ENCODE measurements around the gene ACKR2.
"Not testable (repeated sequence)": the region's sequence is repeated elsewhere in the genome, so short reads cannot be mapped to it uniquely, and the experiment has no call there.

Gene ACKR2

GRCh38 chr3:42877881-42878280 is 68.6 kb downstream of the ACKR2 start:
- no peaks in the 10 kb centered on the region for H3K36me3 ChIP-seq (ENCODE audit: control insufficient read depth, low read length)
- TF ChIP-seq CTCF (IDR thresholded peaks at IDR 0.05; ENCODE audit: low read depth, low read length, poor library complexity, severe bottlenecking): no peak
- no peak for TF ChIP-seq EZH2phosphoT487 (IDR thresholded peaks at IDR 0.05; ENCODE audit: borderline replicate concordance, low read length)
- peaks cover 11% of the 10 kb centered on the region for H3K4me1 ChIP-seq (ENCODE audit: control insufficient read depth, low read length)
- H3K4me2 ChIP-seq (ENCODE audit: low read length): no peak overlapping the region
- no peaks in the 10 kb centered on the region for H3K9me3 ChIP-seq (ENCODE audit: control insufficient read depth, insufficient read depth, low read length)
- H3K79me2 ChIP-seq (ENCODE audit: control insufficient read depth, low read length): no peaks in the 10 kb centered on the region
- H4K20me1 ChIP-seq (ENCODE audit: control insufficient read depth, insufficient read depth, low read depth, low read length): no peaks in the 10 kb centered on the region
- H3K27me3 ChIP-seq (ENCODE audit: control insufficient read depth, low read length): peaks cover 10% of the 10 kb centered on the region
- no peak overlapping the region for H3K4me3 ChIP-seq (ENCODE audit: low read length)
- no peaks in the 10 kb centered on the region for H3K9me2 ChIP-seq (replicated peaks; ENCODE audit: control insufficient read depth, low read length)
- no peak overlapping the region for H3K27ac ChIP-seq (ENCODE audit: low read depth, low read length)
- H3F3A ChIP-seq (ENCODE audit: control insufficient read depth, insufficient read depth): no peaks in the 10 kb centered on the region

GRCh38 chr3:42880183-42880582 is 70.9 kb downstream of the ACKR2 start:
- Histone ChIP-seq H4K20me1 (ENCODE audit: control insufficient read depth, insufficient read depth, low read depth, low read length) (no peaks in the 10 kb centered on the region), H3K4me1 (ENCODE audit: control insufficient read depth, low read length) (peaks cover 11% of the 10 kb centered on the region), H3K9me3 (ENCODE audit: control insufficient read depth, insufficient read depth, low read length) (no peaks in the 10 kb centered on the region), H3K4me3 (ENCODE audit: low read length) (peak overlapping the region; percentile 81), H3K27me3 (ENCODE audit: control insufficient read depth, low read length) (peaks cover 13% of the 10 kb centered on the region), H3K36me3 (ENCODE audit: control insufficient read depth, low read length) (no peaks in the 10 kb centered on the region), H3K79me2 (ENCODE audit: control insufficient read depth, low read length) (no peaks in the 10 kb centered on the region), H3F3A (ENCODE audit: control insufficient read depth, insufficient read depth) (no peaks in the 10 kb centered on the region), H3K4me2 (ENCODE audit: low read length) (peak overlapping the region; percentile 90), H3K9me2 (replicated peaks; ENCODE audit: control insufficient read depth, low read length) (no peaks in the 10 kb centered on the region), H3K27ac (ENCODE audit: low read depth, low read length) (no peak overlapping the region)
- no peak for TF ChIP-seq EZH2phosphoT487 (IDR thresholded peaks at IDR 0.05; ENCODE audit: borderline replicate concordance, low read length)
- no peak for TF ChIP-seq CTCF (IDR thresholded peaks at IDR 0.05; ENCODE audit: low read depth, low read length, poor library complexity, severe bottlenecking)

GRCh38 chr3:42880601-42881451 is 71.6 kb downstream of the ACKR2 start:
- H3K79me2 ChIP-seq (ENCODE audit: control insufficient read depth, low read length): no peaks in the 10 kb centered on the region
- TF ChIP-seq CTCF (IDR thresholded peaks at IDR 0.05; ENCODE audit: low read depth, low read length, poor library complexity, severe bottlenecking): peak; percentile 84
- no peak for TF ChIP-seq EZH2phosphoT487 (IDR thresholded peaks at IDR 0.05; ENCODE audit: borderline replicate concordance, low read length)
- peaks cover 15% of the 10 kb centered on the region for H3K27me3 ChIP-seq (ENCODE audit: control insufficient read depth, low read length)
- peak overlapping the region; percentile 81 for H3K4me3 ChIP-seq (ENCODE audit: low read length)
- no peaks in the 10 kb centered on the region for H3K36me3 ChIP-seq (ENCODE audit: control insufficient read depth, low read length)
- no peaks in the 10 kb centered on the region for H4K20me1 ChIP-seq (ENCODE audit: control insufficient read depth, insufficient read depth, low read depth, low read length)
- no peaks in the 10 kb centered on the region for H3K9me2 ChIP-seq (replicated peaks; ENCODE audit: control insufficient read depth, low read length)
- H3F3A ChIP-seq (ENCODE audit: control insufficient read depth, insufficient read depth): no peaks in the 10 kb centered on the region
- H3K4me2 ChIP-seq (ENCODE audit: low read length): peak overlapping the region; percentile 90
- H3K27ac ChIP-seq (ENCODE audit: low read depth, low read length): no peak overlapping the region
- peaks cover 11% of the 10 kb centered on the region for H3K4me1 ChIP-seq (ENCODE audit: control insufficient read depth, low read length)
- H3K9me3 ChIP-seq (ENCODE audit: control insufficient read depth, insufficient read depth, low read length): no peaks in the 10 kb centered on the region

GRCh38 chr3:42883251-42883930 is 74.1 kb downstream of the ACKR2 start:
- H3K4me1 ChIP-seq (ENCODE audit: control insufficient read depth, low read length): peaks cover 11% of the 10 kb centered on the region

More at GRCh38 chr3:42883251-42883930, 74.1 kb downstream of the ACKR2 start:
- not testable (repeated sequence) for H3F3A ChIP-seq (ENCODE audit: control insufficient read depth, insufficient read depth); H3K9me2 ChIP-seq (replicated peaks; ENCODE audit: control insufficient read depth, low read length); H3K4me2 ChIP-seq (ENCODE audit: low read length); H3K27ac ChIP-seq (ENCODE audit: low read depth, low read length); H3K9me3 ChIP-seq (ENCODE audit: control insufficient read depth, insufficient read depth, low read length); H4K20me1 ChIP-seq (ENCODE audit: control insufficient read depth, insufficient read depth, low read depth, low read length); H3K36me3 ChIP-seq (ENCODE audit: control insufficient read depth, low read length); H3K4me3 ChIP-seq (ENCODE audit: low read length); H3K79me2 ChIP-seq (ENCODE audit: control insufficient read depth, low read length)
- H3K27me3 ChIP-seq (ENCODE audit: control insufficient read depth, low read length): peaks cover 13% of the 10 kb centered on the region

Measured in DOHH2 (cell line).